Measurements from ENCODE around the gene RALA.

Gene RALA, protein sequence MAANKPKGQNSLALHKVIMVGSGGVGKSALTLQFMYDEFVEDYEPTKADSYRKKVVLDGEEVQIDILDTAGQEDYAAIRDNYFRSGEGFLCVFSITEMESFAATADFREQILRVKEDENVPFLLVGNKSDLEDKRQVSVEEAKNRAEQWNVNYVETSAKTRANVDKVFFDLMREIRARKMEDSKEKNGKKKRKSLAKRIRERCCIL

DNA sequence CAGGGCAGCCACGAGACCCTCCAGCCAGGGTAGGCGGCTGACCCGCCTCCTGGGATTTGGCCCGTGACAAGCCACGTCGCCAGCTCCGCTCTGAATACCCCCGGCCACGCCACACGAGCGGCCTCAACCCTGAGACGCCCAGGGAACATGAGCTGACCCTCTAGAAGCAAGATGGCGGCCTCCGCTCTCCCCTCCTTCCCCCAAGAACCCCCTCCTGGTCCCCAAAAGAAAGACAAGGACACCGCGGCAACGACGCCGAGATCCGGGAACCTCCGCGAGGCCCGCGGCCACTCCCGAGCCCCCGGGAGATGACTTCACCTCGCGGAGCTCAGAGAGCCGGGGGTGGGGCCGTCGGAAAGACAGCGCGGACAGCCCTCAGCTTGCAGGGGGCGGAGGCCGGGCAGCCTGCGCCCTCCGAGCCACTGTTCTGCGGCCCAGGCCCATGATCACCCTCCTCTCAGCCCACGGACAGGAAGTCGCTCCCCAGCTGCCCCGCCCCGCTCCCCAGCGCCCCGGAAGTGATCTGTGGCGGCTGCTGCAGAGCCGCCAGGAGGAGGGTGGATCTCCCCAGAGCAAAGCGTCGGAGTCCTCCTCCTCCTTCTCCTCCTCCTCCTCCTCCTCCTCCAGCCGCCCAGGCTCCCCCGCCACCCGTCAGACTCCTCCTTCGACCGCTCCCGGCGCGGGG lies at the start of gene RALA:
TSS of gene RALA (plus strand) at position 526 of the 685 bp plus-strand sequence. CDS start 63,096 bp downstream, outside the sequence.
- peak; percentile 49 to 95 (median 90) for DNase-seq

DNA sequence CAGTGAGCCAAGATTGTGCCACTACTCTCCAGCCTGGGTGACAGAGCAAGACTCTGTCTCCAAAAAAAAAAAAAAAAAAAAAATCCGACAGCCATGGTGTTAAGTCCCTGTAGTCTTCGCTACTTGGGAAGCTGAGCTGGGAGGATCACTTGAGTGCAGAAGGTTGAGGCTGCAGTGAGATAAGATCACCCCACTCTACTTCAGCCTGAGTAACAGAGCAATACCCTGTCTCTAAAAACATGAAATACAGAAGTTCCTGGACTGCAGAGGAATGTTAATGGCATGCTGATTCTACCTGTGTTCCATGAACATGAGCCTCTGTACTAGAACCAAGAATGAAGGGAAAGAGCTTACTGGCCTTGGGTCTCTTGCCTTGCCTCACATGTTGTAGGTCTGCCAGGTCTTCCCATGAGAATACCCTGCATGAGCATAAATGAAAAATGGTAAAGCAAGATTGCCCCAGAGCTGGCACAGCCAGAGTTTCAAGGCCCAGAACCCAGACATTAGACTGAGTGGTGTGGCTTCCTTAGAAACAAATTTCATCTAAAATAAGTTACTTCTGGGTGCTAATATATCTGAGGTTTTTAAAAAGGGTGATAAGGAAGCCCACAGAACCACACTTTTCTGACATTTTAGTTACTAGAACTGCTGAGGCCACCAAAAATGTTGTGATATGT lies 48.6 kb upstream of the RALA start:
- DNase-seq, result no peak

DNA sequence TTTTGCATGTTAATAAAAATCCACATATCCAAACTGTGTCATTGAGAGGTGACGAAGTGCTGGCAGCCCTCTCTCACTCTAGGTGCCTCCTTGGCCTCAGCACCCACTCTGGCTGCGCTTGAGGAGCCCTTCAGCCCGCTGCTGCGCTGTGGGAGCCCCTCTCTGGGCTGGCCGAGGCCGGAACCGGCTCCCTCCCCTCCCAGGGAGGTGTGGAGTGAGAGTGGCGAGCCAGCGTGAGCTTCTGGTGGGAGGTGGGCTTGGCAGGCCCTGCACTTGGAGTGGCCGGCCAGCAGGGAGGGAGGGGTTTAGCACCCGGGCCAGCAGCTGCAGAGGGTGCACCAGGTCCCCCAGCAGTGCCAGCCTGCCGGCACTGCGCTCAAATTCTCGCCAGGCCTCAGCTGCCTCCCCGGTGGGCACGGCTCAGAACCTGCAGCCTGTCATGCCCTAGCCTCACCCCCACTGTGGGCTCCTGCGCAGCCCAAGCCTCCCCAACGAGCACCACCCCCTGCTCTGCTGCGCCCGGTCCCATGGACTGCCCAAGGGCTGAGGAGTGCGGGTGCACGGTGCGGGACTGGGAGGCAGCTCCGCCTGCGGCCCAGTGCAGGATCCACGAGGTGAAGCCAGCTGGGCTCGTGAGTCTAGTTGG lies 46.0 kb upstream of the RALA start:
- DNase-seq, result no peak

DNA sequence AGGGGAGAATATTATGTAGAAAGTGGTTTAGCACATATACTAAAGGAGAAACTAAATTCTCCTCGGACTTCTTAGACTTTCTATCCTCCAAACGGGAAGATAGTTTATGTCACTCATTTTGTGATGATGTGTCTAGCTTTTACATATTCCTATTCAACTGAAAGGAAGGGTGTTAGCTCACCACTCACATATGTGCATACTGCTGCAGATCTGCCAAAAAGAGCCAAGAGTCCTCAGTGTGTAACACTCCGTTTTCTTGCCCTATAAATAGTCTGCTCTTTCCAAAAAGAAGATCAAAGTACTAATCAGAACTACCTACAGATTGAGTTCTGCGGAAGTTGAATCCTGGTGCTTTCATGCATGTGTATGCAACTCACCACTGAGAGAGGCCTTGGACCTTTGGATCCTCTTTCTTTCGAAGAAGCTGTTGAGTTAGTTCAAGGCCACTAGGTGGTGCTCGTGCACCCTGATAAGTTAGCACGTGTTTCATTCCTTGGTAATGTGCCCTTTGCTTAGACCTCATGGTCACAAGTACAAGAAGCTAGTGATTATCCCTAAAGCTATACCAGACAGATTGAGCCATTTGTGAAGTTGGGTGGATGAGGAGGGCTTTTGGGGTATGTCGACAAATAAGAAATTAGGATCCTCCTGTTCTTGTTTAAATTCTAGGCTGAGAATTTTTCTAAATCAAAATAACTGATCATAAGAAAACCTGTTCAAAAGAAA lies 43.1 kb upstream of the RALA start:
- peak in 53 of 56 donors; percentile 5 to 88 (median 45) for DNase-seq

DNA sequence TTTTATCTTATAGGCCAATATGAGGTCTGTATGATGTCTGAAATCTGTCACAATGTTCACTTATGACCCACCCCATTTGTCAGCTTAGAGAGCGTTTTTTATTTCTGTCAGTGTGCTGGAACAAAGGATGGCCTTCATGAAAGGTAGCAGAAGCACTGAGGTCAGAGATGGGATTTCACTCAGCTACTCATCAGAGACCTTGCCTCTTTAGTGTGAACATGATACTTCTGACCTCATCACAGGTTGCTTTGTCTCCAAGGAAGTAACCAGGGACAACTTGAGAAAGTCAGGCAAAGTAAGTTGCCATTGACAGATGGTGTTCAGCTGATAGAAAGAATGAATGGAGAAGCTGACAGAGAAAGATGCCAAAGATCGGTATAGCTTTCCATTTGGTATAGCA lies 40.8 kb upstream of the RALA start:
- DNase-seq, result no peak

DNA sequence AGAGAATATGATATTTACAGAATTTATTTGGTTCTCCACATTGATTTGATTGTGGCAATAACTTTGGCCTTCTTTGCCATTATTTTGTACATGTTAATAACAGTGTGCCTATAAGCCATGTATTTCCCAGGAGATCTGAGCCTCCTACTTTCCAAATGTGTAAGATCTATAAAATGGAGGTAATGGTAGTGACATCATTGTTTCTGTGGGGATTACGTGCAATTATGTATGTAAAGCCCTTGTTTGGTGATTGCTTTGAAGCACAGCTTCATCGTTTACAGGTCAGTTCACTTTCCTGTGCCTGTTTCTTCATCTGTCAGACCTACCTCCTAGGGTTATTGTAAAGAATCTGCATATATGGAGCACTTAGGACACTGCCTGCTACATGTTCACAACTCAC lies 39.8 kb upstream of the RALA start:
- DNase-seq, result no peak

DNA sequence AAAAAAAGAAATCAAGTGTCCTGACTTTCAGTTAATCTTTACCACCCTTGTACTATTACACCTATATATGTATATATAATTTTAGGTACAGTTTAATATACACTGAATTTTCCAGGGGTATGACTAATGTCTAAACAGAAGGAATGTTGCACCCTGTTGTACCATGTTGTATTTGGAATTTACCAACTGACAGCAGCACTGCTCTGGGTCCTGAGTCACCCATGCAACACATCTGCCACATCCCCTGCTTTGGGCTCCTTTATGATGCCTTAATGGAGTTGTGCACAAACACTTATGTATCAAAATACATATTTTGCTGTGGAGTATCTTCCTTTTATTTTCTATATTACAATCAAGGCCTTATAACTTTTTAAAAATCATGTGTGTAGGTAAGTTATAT lies 36.0 kb upstream of the RALA start:
- DNase-seq, result no peak

DNA sequence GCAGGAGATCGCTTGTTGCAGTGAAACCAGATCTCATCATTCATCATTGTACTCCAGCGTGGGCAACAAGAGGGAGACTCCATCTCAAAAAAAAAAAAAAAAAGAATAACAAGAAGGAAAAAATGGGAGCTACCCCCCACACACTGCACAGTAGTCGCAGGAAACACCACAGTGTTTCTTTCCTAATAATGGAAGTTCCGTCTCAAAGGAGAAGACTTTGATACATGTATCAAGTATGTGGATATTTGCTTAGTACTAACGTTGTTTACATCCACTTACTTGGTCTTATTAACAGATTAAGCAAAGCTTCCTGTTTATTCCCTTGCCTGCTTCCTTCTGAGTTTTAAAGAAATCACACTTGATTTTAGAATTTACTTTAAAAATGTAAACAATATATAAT lies 35.0 kb upstream of the RALA start:
- no peak for DNase-seq

DNA sequence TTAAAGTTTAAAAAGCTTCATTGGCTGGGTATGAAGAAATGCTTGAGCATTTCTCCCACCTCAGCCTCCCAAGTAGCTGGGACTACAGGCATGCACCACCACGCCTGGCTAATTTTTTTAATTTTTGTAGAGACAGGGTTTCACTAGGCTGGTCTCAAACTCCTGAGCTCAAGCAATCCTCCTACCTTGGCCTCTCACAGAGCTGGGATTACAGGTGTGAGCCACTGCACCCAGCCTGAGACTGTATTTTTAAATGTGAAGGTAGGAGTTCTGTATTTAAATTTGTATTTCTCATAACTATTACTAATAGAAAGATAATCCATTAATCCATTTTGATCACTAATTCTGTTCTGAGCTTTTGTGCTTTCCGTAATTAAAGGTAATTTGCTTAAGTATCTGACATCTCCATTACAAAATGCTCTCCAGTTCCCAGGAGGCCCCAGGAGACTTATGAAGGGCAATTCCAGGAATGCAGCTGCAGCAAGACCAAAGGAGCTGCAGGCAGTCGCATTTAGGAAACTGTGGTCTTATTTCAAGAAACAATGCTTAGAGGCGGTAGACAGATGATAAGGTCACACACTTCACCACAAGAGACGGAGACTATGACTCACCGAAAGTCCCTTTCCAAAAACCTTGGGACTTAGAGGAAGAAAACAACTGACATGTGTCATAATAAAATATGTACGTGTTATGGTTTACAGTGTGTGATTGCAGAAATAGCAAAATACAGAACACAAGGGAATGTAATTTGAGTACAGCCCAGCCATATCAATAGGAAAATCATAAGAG lies 33.9 kb upstream of the RALA start:
- no peak for DNase-seq

DNA sequence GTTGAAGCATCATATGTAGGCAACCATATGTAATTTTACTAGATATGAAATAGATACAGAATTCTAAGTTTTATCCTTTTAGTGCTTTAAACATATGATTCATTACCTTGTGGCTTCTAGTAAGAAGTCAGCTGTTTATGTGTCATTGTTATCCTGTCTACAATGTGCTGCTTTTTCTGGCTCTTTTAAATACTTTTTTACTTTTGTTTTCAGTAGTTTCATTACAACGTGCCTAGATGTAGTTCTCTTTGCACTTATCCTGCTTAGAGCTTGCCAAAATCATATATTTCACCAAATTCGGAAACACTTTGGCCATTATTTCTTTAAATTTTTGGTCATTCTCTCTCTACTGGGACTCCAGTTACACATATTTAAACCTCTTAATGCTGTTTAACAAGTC lies 30.8 kb upstream of the RALA start:
- DNase-seq, result no peak

DNA sequence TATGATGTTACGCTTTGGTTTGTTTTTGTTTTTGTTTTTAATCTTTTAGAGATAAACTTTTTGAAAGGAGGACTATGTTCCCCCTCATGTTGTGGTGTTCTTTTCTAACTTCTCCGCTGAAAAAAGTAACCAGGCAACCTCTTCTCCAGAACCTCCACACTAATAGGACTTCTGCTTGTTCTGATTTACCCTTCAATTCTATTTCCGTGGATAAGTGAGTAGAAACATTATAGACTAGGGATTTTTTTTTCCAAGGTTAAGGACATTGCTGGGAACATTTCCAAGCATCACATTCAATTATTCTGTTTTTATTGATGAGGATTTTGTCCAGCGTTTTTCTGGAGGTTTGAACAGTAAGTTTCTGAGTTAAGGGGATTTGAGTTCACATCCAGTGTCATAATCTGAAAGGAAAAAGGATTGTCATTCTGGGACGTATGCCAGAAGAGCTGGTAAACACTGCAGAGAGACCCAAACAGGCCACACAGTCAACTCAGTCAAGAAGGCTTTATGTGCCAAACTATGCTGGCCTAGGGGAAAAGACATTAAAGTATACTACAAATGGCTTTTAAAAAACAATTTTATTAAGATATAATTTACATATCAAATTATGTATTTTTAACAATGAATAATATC lies 28.3 kb upstream of the RALA start:
- peak in 1 of 56 donors; percentile 5 for DNase-seq

DNA sequence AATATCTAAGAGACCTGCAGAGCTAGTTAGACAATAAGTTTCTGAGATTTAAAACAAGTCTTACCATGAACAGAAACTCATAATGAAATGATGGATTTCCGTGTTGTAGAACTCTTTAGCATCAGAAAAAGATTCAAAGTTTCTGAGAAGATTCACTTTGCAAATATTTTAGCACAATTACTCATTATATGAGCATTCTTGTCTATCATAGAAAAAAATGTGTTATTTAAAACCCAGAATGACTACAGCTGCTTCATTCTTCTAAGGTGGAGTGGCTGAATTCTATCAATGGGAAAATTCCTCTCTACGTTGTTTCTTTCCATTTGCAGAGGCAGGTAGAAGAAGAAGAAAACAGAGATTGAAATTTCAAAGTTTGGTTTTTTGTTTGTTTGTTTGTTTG lies 21.0 kb upstream of the RALA start:
- DNase-seq, result no peak

DNA sequence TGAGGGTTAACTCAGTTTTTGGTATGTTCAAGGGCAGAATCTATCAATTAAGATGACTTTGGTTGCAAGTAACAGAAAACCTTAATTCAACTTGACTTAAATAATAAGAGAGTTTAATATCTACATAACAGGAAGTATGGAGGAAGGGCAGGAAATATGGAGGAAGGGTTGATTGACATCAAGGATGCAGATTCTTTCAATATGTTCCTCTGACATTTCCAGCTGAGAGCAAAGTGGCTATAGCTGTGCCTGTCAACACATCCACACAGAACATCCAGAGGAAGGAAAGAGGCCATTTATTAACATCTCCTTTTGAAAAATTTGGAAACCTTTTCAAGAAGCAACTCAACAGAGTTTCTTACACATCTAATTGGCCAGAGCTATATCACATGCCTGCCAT lies 19.4 kb upstream of the RALA start:
- DNase-seq, result no peak

DNA sequence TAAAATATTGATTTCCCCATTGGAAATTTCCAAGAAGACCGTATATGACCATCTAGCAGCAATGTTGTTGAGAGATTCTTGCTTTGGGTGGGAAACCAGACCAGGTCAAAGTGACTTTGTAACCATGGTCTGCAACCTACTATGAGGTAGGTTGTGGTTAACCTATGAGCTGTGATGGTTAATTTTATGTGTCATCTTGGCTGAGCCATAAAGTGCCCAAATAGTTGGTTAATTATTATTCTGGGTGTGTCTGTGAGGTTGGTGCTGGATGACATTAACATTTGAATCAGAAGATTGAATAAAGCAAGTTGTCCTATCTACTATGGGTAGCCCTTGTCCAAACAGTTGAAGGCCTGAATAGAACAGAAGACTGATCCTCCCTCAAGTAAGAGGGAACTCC lies 18.3 kb upstream of the RALA start:
- no peak for DNase-seq

DNA sequence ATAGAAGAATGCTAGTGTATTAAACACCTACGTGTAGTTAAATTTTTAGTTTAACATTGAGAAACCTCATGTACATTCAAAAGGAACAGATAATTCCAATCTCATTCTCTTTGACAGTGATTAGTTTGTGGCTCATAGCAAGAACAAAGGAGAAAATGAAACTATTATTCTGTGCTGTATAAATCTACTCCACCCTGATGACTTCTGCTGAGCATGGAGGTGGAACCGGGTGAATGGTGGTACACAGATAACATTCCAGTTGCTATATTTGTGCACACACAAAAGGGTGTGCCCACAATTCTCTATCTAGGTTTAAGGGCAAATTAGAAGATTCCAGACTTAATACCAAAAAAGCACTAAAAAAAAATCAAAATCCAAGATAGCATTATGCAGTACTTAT lies 17.0 kb upstream of the RALA start:
- DNase-seq, result no peak

DNA sequence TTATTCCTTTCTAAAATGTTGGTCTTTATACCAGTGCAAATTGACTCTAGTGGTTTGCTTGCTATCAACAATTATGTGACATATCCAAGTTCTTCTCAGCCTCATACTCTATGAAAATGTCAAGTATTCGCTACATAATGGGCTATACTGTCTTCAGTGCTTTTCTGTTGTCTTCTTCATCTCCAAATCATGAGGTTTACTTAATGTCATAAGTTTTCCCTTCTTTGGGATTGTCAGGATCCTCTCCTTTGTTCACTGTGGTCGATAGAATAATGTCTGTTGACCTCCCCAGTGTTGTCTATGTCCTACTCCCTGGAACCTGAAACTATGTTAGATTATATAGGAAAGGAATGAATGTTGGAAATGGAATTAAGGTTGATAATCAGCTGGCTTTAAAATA lies 16.4 kb upstream of the RALA start:
- no peak for DNase-seq

DNA sequence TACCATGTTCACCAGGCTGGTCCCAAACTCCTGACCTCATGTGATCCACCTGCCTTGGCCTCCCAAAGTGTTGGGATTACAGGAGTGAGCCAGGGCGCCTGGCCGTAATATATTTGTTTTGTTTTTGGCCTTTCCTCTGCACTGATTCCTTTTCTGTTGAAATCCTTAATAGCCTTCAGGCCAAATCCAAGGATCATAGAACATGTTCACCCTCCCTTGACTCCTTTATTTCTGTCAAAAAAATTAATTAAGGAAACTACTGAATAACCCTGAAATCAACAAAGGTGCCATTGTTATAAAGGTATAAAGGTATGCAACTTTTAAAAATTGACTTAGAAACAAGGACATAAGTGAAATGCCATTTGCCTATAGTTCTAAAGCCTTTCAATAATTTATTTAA lies 15.5 kb upstream of the RALA start:
- DNase-seq, result no peak

DNA sequence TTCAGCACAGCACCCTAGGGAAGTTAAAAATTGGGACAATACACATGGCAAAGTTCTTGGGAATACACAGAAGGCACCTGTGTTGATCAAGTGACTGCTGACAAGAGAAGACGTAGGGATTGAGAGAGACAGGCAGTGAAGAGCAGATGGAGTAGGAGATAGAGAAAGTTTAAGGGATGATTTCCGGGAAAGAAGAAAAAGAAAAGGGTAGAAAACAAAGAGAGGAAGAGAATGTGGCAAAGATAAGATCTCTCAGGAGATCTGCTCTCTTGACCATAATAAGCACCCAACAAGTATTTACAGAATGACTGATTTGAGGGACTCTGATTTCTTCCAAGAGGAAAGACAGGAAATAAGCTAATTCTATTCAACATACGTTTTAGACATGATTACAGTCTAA lies 15.1 kb upstream of the RALA start:
- DNase-seq, result no peak

DNA sequence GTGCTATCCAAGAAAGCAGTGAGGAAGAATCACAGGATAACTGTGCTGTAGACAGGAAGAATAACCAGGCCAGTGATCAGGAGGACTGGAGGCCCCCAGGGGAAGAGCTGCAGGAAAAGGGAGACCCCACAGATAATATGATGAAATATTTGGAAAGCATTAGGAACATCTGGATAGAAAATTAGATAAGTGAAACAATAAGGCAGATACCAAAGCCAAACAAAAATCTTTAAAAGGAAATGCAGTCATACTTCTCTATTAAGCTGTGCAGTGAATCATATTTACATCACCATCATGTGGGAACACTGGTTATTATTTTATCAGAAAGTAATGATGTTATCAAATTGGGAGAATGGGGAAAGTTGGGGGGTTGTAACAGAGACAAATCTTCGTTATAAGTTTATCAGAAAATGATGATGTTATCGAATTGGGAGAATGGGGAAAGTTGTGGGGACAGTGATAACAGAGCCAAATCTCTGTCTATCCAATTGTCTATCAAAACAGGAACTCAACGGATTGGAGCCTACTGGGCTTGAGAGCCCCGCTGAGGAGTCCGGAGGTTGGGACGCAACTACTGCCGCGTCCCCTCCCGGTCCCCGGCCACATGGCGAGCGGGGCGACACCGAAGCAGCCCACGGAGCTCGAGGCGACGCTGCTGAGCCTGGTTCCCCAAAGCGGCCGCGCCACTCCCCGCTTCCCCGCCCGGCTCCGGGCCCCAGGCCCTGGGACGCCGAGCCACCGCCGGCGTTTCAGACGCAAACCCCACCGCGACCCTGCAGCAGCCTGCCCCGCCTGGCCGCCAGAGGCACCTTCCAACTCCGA lies 14.0 kb upstream of the RALA start:
- no peak for DNase-seq

DNA sequence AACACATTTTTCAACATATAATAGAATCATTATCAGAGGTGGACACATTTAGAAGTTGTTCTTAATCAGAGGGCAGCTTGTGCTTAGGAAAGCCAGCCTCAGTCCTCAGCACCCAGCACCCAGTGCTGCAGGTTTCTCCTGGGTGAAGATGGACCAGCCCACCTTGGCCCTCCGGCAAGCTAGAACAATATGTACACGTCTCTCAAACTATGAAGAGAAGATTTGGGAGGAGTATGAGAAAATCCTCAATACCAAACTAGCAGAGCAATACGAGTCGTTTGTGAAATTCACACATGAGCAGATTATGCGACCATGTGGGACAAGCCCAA lies 13.5 kb upstream of the RALA start:
- DNase-seq, result no peak

Measured in amygdala (tissue), 56 donors.